ENCODE data around the gene ATP7B. TPM values are rescaled to one million over a fixed set of nuclear protein-coding genes. Genes with fewer than 3 reads are reported as not detected.

The ATP7B gene
- total and polyA plus RNA-seq, 2 experiments from 2014 or later = 2.2 to 12.8 TPM

- Histone ChIP-seq H3K79me2 (replicated peaks; ENCODE audit: insufficient read depth) (no peaks in the 10 kb centered on the region), H3K4me2 (peak overlapping the region; percentile 42; the same call in 1 of the 2 replicates), H4K20me1 (replicated peaks; ENCODE audit: insufficient read depth) (no peaks in the 10 kb centered on the region), H3K27me3 (ENCODE audit: insufficient read depth) (no peaks in the 10 kb centered on the region), H2AFZ (no peak overlapping the region), H3F3A (replicated peaks; ENCODE audit: low read depth) (no peaks in the 10 kb centered on the region), H3K36me3 (ENCODE audit: insufficient read depth) (no peaks in the 10 kb centered on the region), H3K27ac (ENCODE audit: low read depth) (no peak overlapping the region), H3K4me1 (ENCODE audit: insufficient read depth) (peaks cover 26% of the 10 kb centered on the region), H3K4me3 (no peak overlapping the region), H3K9me2 (ENCODE audit: insufficient read depth) (no peaks in the 10 kb centered on the region)
- no peak overlapping the region for H3K4me3 Mint-ChIP-seq
- H3K36me3 Mint-ChIP-seq (ENCODE audit: low read depth) = no peaks in the 10 kb centered on the region
- H3K27me3 Mint-ChIP-seq (ENCODE audit: insufficient read depth, low read depth, poor library complexity) = peaks cover 17% of the 10 kb centered on the region
- TF ChIP-seq ZNF462 (CRISPR knock-in tag; IDR thresholded peaks at IDR 0.05) = 0 out of 2 replicates have a peak, but pooled peaks have one; percentile 16
- no peak for TF ChIP-seq CREB1 (CRISPR knock-in tag; IDR thresholded peaks at IDR 0.05; ENCODE audit: low read depth)
- no peaks in the 10 kb centered on the region for H3K9me3 Mint-ChIP-seq
- DNase-seq (ENCODE audit: low spot score) (peak; percentile 63), ATAC-seq (peak; percentile 41)
- H3K4me1 Mint-ChIP-seq = peaks cover 51% of the 10 kb centered on the region
- H3K27ac Mint-ChIP-seq = no peak overlapping the region
These were observed 13.5 kb downstream of the ATP7B start for GRCh38 chr13:51997641-51998330.

- H3K36me3 ChIP-seq (ENCODE audit: insufficient read depth) = no peaks in the 10 kb centered on the region
- peaks cover 17% of the 10 kb centered on the region for H3K27me3 Mint-ChIP-seq (ENCODE audit: insufficient read depth, low read depth, poor library complexity)
- H2AFZ ChIP-seq = no peak overlapping the region
- H3K4me3 Mint-ChIP-seq = no peak overlapping the region
- H3K27me3 ChIP-seq (ENCODE audit: insufficient read depth) = no peaks in the 10 kb centered on the region
- H3F3A ChIP-seq (replicated peaks; ENCODE audit: low read depth) = no peaks in the 10 kb centered on the region
- H3K4me1 ChIP-seq (ENCODE audit: insufficient read depth) = peaks cover 26% of the 10 kb centered on the region
- peaks cover 51% of the 10 kb centered on the region for H3K4me1 Mint-ChIP-seq
- H4K20me1 ChIP-seq (replicated peaks; ENCODE audit: insufficient read depth) = no peaks in the 10 kb centered on the region
- no peak overlapping the region for H3K27ac Mint-ChIP-seq
- TF ChIP-seq EZH2phosphoT487 (IDR thresholded peaks at IDR 0.05; ENCODE audit: unreplicated experiment) (no peak), POLR2AphosphoS5 (IDR thresholded peaks at IDR 0.05; ENCODE audit: low read depth) (no peak), ZNF331 (CRISPR knock-in tag; IDR thresholded peaks at IDR 0.05; ENCODE audit: low read depth) (no peak), JUNB (IDR thresholded peaks at IDR 0.05; ENCODE audit: unreplicated experiment) (no peak), CREB1 (CRISPR knock-in tag; IDR thresholded peaks at IDR 0.05; ENCODE audit: low read depth) (no peak)
- DNase-seq (ENCODE audit: low spot score) (no peak), ATAC-seq (no peak)
- no peak overlapping the region for H3K27ac ChIP-seq (ENCODE audit: low read depth)
- H3K36me3 Mint-ChIP-seq (ENCODE audit: low read depth) = no peaks in the 10 kb centered on the region
- H3K9me2 ChIP-seq (ENCODE audit: insufficient read depth) = no peaks in the 10 kb centered on the region
- H3K79me2 ChIP-seq (replicated peaks; ENCODE audit: insufficient read depth) = no peaks in the 10 kb centered on the region
- H3K4me3 ChIP-seq = no peak overlapping the region
- H3K4me2 ChIP-seq = no peak overlapping the region
- H3K9me3 Mint-ChIP-seq = no peaks in the 10 kb centered on the region
These were observed 14.1 kb downstream of the ATP7B start for GRCh38 chr13:51997186-51997585.
